ENCODE measurements around the gene ASF1A. TPM values are rescaled to one million over a fixed set of nuclear protein-coding genes. Genes with fewer than 3 reads are reported as not detected.

Gene ASF1A
- total RNA-seq, 1 donor from 2014 or later: 22.6 TPM

- DNase-seq (no peak), ATAC-seq (no peak)
- intact Hi-C loops (cut with micrococcal nuclease): no loop called here
These were observed 17.1 kb upstream of the ASF1A start for GRCh38 chr6:118876814-118877213.

- DNase-seq: no peak
- intact Hi-C loops (cut with micrococcal nuclease): no loop called here
- no peak for ATAC-seq
These were observed 16.1 kb upstream of the ASF1A start for GRCh38 chr6:118877806-118878205.

- ATAC-seq (no peak), DNase-seq (no peak)
- intact Hi-C loops (cut with micrococcal nuclease): no loop called here
These were observed 12.3 kb upstream of the ASF1A start for GRCh38 chr6:118881440-118882313.

GRCh38 chr6:118882314-118882905, 11.5 kb upstream of the ASF1A start:
- DNase-seq: no peak
- intact Hi-C loops (cut with micrococcal nuclease): no loop called here
- ATAC-seq: no peak

- intact Hi-C loops (cut with micrococcal nuclease): no loop called here
- ATAC-seq (no peak), DNase-seq (no peak)
These were observed 7.3 kb upstream of the ASF1A start for GRCh38 chr6:118886641-118887040.

GRCh38 chr6:118889163-118889562, 4.8 kb upstream of the ASF1A start:
- no peak for ATAC-seq
- no peak for DNase-seq
- intact Hi-C loops (cut with micrococcal nuclease): no loop called here

- ATAC-seq (no peak), DNase-seq (no peak)
- intact Hi-C loops (cut with micrococcal nuclease): no loop called here
These were observed 2.8 kb upstream of the ASF1A start for GRCh38 chr6:118890997-118891790.

GRCh38 chr6:118892355-118892991, 1.5 kb upstream of the ASF1A start:
- DNase-seq: no peak
- intact Hi-C loops (cut with micrococcal nuclease): no loop called here
- ATAC-seq: no peak

- ATAC-seq (peak; percentile 1), DNase-seq (no peak)
- intact Hi-C loops (cut with micrococcal nuclease): no loop called here
These were observed 717 bp upstream of the ASF1A start for GRCh38 chr6:118893064-118893806.

GRCh38 chr6:118894425-118895260, 691 bp downstream of the ASF1A start:
- intact Hi-C loops (cut with micrococcal nuclease): no loop called here
- peak; percentile 80 for ATAC-seq
- peak; percentile 84 for DNase-seq

GRCh38 chr6:118895261-118895560, 1.3 kb downstream of the ASF1A start:
- intact Hi-C loops (cut with micrococcal nuclease): no loop called here

GRCh38 chr6:118895859-118896258, 1.9 kb downstream of the ASF1A start:
- intact Hi-C loops (cut with micrococcal nuclease): no loop called here
- no peak for ATAC-seq
- DNase-seq: no peak

More at GRCh38 chr6:118895261-118895560, 1.3 kb downstream of the ASF1A start:
- DNase-seq: no peak
- ATAC-seq: no peak

GRCh38 chr6:118896339-118897136, 2.6 kb downstream of the ASF1A start:
- intact Hi-C loops (cut with micrococcal nuclease): no loop called here
- ATAC-seq: no peak

GRCh38 chr6:118897386-118897785, 3.4 kb downstream of the ASF1A start:
- ATAC-seq (no peak), DNase-seq (no peak)
- intact Hi-C loops (cut with micrococcal nuclease): no loop called here

More at GRCh38 chr6:118896339-118897136, 2.6 kb downstream of the ASF1A start:
- no peak for DNase-seq

GRCh38 chr6:118899948-118900347, 6.0 kb downstream of the ASF1A start:
- DNase-seq (no peak), ATAC-seq (no peak)
- intact Hi-C loops (cut with micrococcal nuclease): no loop called here

GRCh38 chr6:118902726-118903125, 8.8 kb downstream of the ASF1A start:
- intact Hi-C loops (cut with micrococcal nuclease): no loop called here
- no peak for ATAC-seq
- no peak for DNase-seq

GRCh38 chr6:118903138-118903537, 9.2 kb downstream of the ASF1A start:
- DNase-seq: no peak
- intact Hi-C loops (cut with micrococcal nuclease): no loop called here
- no peak for ATAC-seq
